ENCODE measurements around the gene IMPG2. TPM values are rescaled to one million over a fixed set of nuclear protein-coding genes. Genes with fewer than 3 reads are reported as not detected.

The IMPG2 gene
- total RNA-seq, 1 experiment from 2014 or later = 0.18 TPM

GRCh38 chr3:101278727-101279126 is 41.6 kb downstream of the IMPG2 start:
- no TSS peak for BruUV-seq (replicated peaks)
- Histone ChIP-seq H3K79me2 (ENCODE audit: low read length) (no peaks in the 10 kb centered on the region), H4K20me1 (ENCODE audit: low read length) (no peaks in the 10 kb centered on the region), H3K9me3 (ENCODE audit: low read length) (no peaks in the 10 kb centered on the region), H3K27me3 (ENCODE audit: low read length) (no peaks in the 10 kb centered on the region), H3K9ac (ENCODE audit: low read length) (no peak overlapping the region), H3F3A (ENCODE audit: low read length, unreplicated experiment) (no peaks in the 10 kb centered on the region), H3K36me3 (ENCODE audit: low read depth, low read length) (no peaks in the 10 kb centered on the region), H3K4me3 (ENCODE audit: low read length) (no peak overlapping the region), H3K27ac (ENCODE audit: low read length) (no peak overlapping the region), H2AFZ (ENCODE audit: low read length) (no peak overlapping the region), H3K4me2 (ENCODE audit: low read length) (no peak overlapping the region), H3K4me1 (ENCODE audit: insufficient read depth, low read length) (peaks cover 20% of the 10 kb centered on the region), H3K9me2 (replicated peaks; ENCODE audit: low read length) (no peaks in the 10 kb centered on the region)
- POLR2A ChIA-PET (ENCODE audit: unreplicated experiment) = no interaction called here
- intact Hi-C loops (cut with micrococcal nuclease) = no loop called here
- ATAC-seq (no peak), DNase-seq (no peak)
- CTCF ChIA-PET = interaction anchor here (0.5 kb wide), 1 partner anchor 17 kb away, joined by 3 read pairs; no protein-coding TSS in a partner anchor
- no peak for TF ChIP-seq EZH2phosphoT487 (IDR thresholded peaks at IDR 0.05; ENCODE audit: borderline replicate concordance, low read length)
- TF ChIP-seq EZH2 (IDR thresholded peaks at IDR 0.05; ENCODE audit: low read length, unreplicated experiment) = no peak
- TF ChIP-seq CTCF (conservative IDR thresholded peaks at IDR 0.05; ENCODE audit: low read depth, low read length) = no peak

GRCh38 chr3:101273608-101274007 is 46.8 kb downstream of the IMPG2 start:
- peak; percentile 61 for DNase-seq
- BruUV-seq (replicated peaks) = no TSS peak
- Histone ChIP-seq H3K9me2 (replicated peaks; ENCODE audit: low read length) (no peaks in the 10 kb centered on the region), H3K4me1 (ENCODE audit: insufficient read depth, low read length) (peaks cover 10% of the 10 kb centered on the region), H2AFZ (ENCODE audit: low read length) (no peak overlapping the region), H4K20me1 (ENCODE audit: low read length) (no peaks in the 10 kb centered on the region), H3K27ac (ENCODE audit: low read length) (no peak overlapping the region), H3F3A (ENCODE audit: low read length, unreplicated experiment) (no peaks in the 10 kb centered on the region), H3K9ac (ENCODE audit: low read length) (no peak overlapping the region), H3K9me3 (ENCODE audit: low read length) (no peaks in the 10 kb centered on the region), H3K27me3 (ENCODE audit: low read length) (no peaks in the 10 kb centered on the region), H3K4me2 (ENCODE audit: low read length) (no peak overlapping the region), H3K79me2 (ENCODE audit: low read length) (no peaks in the 10 kb centered on the region), H3K36me3 (ENCODE audit: low read depth, low read length) (no peaks in the 10 kb centered on the region), H3K4me3 (ENCODE audit: low read length) (no peak overlapping the region)
- peak; percentile 79 for ATAC-seq
- ChIA-PET CTCF (no interaction called here), POLR2A (ENCODE audit: unreplicated experiment) (no interaction called here)
- intact Hi-C loops (cut with micrococcal nuclease) = loop anchor here (1.0 kb wide), 1 partner anchor 374 kb away; no protein-coding TSS in a partner anchor
- TF ChIP-seq CTCF (conservative IDR thresholded peaks at IDR 0.05; ENCODE audit: low read depth, low read length) = no peak
- no peak for TF ChIP-seq EZH2phosphoT487 (IDR thresholded peaks at IDR 0.05; ENCODE audit: borderline replicate concordance, low read length)
- TF ChIP-seq EZH2 (IDR thresholded peaks at IDR 0.05; ENCODE audit: low read length, unreplicated experiment) = no peak

GRCh38 chr3:101273156-101273555 is 47.2 kb downstream of the IMPG2 start:
- H4K20me1 ChIP-seq (ENCODE audit: low read length) = no peaks in the 10 kb centered on the region
- TF ChIP-seq CTCF (conservative IDR thresholded peaks at IDR 0.05; ENCODE audit: low read depth, low read length) = no peak
- TF ChIP-seq EZH2 (IDR thresholded peaks at IDR 0.05; ENCODE audit: low read length, unreplicated experiment) = no peak
- TF ChIP-seq EZH2phosphoT487 (IDR thresholded peaks at IDR 0.05; ENCODE audit: borderline replicate concordance, low read length) = no peak
- H3K4me1 ChIP-seq (ENCODE audit: insufficient read depth, low read length) = peaks cover 9% of the 10 kb centered on the region
- no peaks in the 10 kb centered on the region for H3F3A ChIP-seq (ENCODE audit: low read length, unreplicated experiment)
- DNase-seq = no peak
- no peak overlapping the region for H3K27ac ChIP-seq (ENCODE audit: low read length)
- ChIA-PET POLR2A (ENCODE audit: unreplicated experiment) (no interaction called here), CTCF (no interaction called here)
- H3K9me3 ChIP-seq (ENCODE audit: low read length) = no peaks in the 10 kb centered on the region
- no peak overlapping the region for H3K4me3 ChIP-seq (ENCODE audit: low read length)
- H3K9me2 ChIP-seq (replicated peaks; ENCODE audit: low read length) = no peaks in the 10 kb centered on the region
- no peak overlapping the region for H3K9ac ChIP-seq (ENCODE audit: low read length)
- no peaks in the 10 kb centered on the region for H3K79me2 ChIP-seq (ENCODE audit: low read length)
- H3K27me3 ChIP-seq (ENCODE audit: low read length) = no peaks in the 10 kb centered on the region
- ATAC-seq = peak; percentile 14; the same call in 1 of the 2 replicates
- BruUV-seq (replicated peaks) = no TSS peak
- H3K4me2 ChIP-seq (ENCODE audit: low read length) = no peak overlapping the region
- no peaks in the 10 kb centered on the region for H3K36me3 ChIP-seq (ENCODE audit: low read depth, low read length)
- intact Hi-C loops (cut with micrococcal nuclease) = loop anchor here (1.0 kb wide), 1 partner anchor 374 kb away; no protein-coding TSS in a partner anchor
- no peak overlapping the region for H2AFZ ChIP-seq (ENCODE audit: low read length)
